Activated naive CD8-positive, alpha-beta T cell treated with anti-CD3 and anti-CD28 coated beads for 36 hours (primary cell): ENCODE results near the gene SLC7A6. TPM values are rescaled to one million over a fixed set of nuclear protein-coding genes. Genes with fewer than 3 reads are reported as not detected.

Experiments used
- DNase-seq: peaks from one replicate; pipeline ENCODE4 v3.0.0; 2021
- H3K27ac Mint-ChIP-seq: one replicate; pipeline ENCODE4 v1.8.0; 2022; ENCODE audit warnings: mild to moderate bottlenecking, moderate library complexity, mixed read lengths
- H3K27me3 Mint-ChIP-seq: one replicate; pipeline ENCODE4 v1.8.0; 2022; ENCODE audit warnings: mild to moderate bottlenecking, mixed read lengths
- H3K36me3 Mint-ChIP-seq: one replicate; pipeline ENCODE4 v1.8.0; 2021; ENCODE audit warnings: mild to moderate bottlenecking, mixed read lengths
- H3K4me1 Mint-ChIP-seq: one replicate; pipeline ENCODE4 v1.8.0; 2021; ENCODE audit warnings: mixed read lengths
- H3K4me3 Mint-ChIP-seq: one replicate; pipeline ENCODE4 v1.8.0; 2022; ENCODE audit warnings: mild to moderate bottlenecking, moderate library complexity, mixed read lengths
- H3K9me3 Mint-ChIP-seq: one replicate; pipeline ENCODE4 v1.8.0; 2022; ENCODE audit warnings: mixed read lengths
- total RNA-seq, 2 experiments: library from RNA; stranded (reverse); gene quantifications; one replicate each; pipeline ENCODE4 v1.2.3, GENCODE V29; 2021

Gene SLC7A6
- total RNA-seq, 2 experiments from 2014 or later, result 65.9 to 69.9 TPM

DNA sequence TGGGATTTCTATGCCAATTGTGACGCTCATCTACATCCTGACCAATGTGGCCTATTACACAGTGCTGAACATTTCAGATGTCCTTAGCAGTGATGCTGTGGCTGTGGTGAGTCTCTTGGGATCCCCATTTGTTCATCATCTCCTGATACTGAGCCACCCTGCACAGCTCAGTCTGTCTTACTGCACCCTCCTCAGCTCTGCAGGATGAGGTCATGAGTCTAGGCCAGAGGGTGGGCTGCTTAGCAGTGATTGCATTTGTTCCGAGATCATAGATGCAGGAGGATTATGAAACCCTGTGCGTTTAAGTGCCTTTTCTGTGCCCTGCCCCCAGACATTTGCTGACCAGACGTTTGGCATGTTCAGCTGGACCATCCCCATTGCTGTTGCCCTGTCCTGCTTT lies 26.9 kb downstream of the SLC7A6 start:
- peaks cover 1% of the 10 kb centered on the region for H3K9me3 Mint-ChIP-seq
- H3K36me3 Mint-ChIP-seq, result peaks cover 53% of the 10 kb centered on the region
- H3K4me1 Mint-ChIP-seq, result peaks cover 66% of the 10 kb centered on the region
- no peak overlapping the region for H3K4me3 Mint-ChIP-seq
- H3K27ac Mint-ChIP-seq, result peak overlapping the region; percentile 96
- DNase-seq, result no peak
- H3K27me3 Mint-ChIP-seq, result no peaks in the 10 kb centered on the region

- Mint-ChIP-seq H3K36me3 (peaks cover 48% of the 10 kb centered on the region), H3K27ac (peak overlapping the region; percentile 96), H3K9me3 (no peaks in the 10 kb centered on the region), H3K4me1 (peaks cover 54% of the 10 kb centered on the region), H3K4me3 (no peak overlapping the region), H3K27me3 (no peaks in the 10 kb centered on the region)
- no peak for DNase-seq
Observed at GRCh38 chr16:68292425-68292824, 28.1 kb downstream of the SLC7A6 start.

- no peak overlapping the region for H3K4me3 Mint-ChIP-seq
- no peaks in the 10 kb centered on the region for H3K27me3 Mint-ChIP-seq
- H3K36me3 Mint-ChIP-seq, result peaks cover 33% of the 10 kb centered on the region
- H3K27ac Mint-ChIP-seq, result peak overlapping the region; percentile 25
- DNase-seq, result no peak
- peaks cover 24% of the 10 kb centered on the region for H3K4me1 Mint-ChIP-seq
- no peaks in the 10 kb centered on the region for H3K9me3 Mint-ChIP-seq
Observed at GRCh38 chr16:68296291-68296690, 32.0 kb downstream of the SLC7A6 start.

GRCh38 chr16:68296693-68297092 lies 32.4 kb downstream of the SLC7A6 start:
- H3K36me3 Mint-ChIP-seq, result peaks cover 31% of the 10 kb centered on the region
- no peak for DNase-seq
- no peaks in the 10 kb centered on the region for H3K27me3 Mint-ChIP-seq
- H3K4me3 Mint-ChIP-seq, result no peak overlapping the region
- no peaks in the 10 kb centered on the region for H3K9me3 Mint-ChIP-seq
- H3K27ac Mint-ChIP-seq, result peak overlapping the region; percentile 25
- H3K4me1 Mint-ChIP-seq, result peaks cover 20% of the 10 kb centered on the region

DNA sequence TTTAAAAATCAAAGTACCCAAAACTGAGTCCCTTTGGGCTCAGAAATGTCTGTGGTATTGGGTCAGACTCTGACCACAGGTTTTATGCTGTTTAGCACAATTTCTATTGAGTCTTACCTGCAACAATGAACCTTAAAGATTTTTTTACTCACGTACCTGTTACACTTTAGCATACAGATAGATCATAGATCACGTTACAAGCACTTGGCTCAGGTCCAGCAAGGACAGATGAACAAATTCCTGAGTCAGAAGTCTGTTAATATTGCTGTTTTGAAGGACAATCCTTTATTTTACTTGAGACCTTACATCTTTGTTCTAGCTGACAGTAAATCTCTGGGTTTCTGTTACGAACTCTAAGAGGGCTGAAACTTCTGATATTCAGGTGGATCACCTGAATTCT lies 33.6 kb downstream of the SLC7A6 start:
- Mint-ChIP-seq H3K9me3 (no peaks in the 10 kb centered on the region), H3K4me3 (no peak overlapping the region), H3K27me3 (no peaks in the 10 kb centered on the region), H3K27ac (peak overlapping the region; percentile 46), H3K36me3 (peaks cover 31% of the 10 kb centered on the region), H3K4me1 (peaks cover 10% of the 10 kb centered on the region)
- no peak for DNase-seq

DNA sequence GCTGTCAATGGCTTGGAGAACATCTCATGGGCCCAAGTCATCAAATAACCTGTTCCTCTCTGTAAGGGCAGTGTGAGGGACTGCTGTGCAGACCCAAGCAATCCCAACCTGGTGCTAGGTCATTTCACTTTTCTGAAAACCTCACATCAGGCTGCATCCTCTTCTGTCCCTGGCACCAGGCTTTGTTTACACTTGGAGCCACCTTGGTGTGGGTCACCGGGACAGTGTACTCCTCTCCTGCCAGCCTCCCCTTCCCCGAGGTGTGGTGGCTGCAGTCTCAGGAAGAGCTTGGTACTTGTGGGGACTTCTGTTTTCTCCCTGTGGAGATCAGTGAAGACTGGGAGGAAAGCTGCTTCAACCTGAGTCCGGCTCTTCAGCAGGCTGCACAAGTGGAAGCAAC lies 34.0 kb downstream of the SLC7A6 start:
- H3K27ac Mint-ChIP-seq, result peak overlapping the region; percentile 46
- H3K4me3 Mint-ChIP-seq, result no peak overlapping the region

GRCh38 chr16:68298907-68299561 lies 34.7 kb downstream of the SLC7A6 start:
- H3K36me3 Mint-ChIP-seq, result peaks cover 35% of the 10 kb centered on the region
- DNase-seq, result no peak
- H3K4me3 Mint-ChIP-seq, result no peak overlapping the region
- peaks cover 4% of the 10 kb centered on the region for H3K4me1 Mint-ChIP-seq
- peak overlapping the region; percentile 46 for H3K27ac Mint-ChIP-seq
- H3K9me3 Mint-ChIP-seq, result no peaks in the 10 kb centered on the region
- no peaks in the 10 kb centered on the region for H3K27me3 Mint-ChIP-seq

More for the DNA sequence above, 34.0 kb downstream of the SLC7A6 start:
- Mint-ChIP-seq H3K4me1 (peaks cover 8% of the 10 kb centered on the region), H3K27me3 (no peaks in the 10 kb centered on the region), H3K9me3 (no peaks in the 10 kb centered on the region), H3K36me3 (peaks cover 32% of the 10 kb centered on the region)
- no peak for DNase-seq

GRCh38 chr16:68299571-68300453 lies 35.5 kb downstream of the SLC7A6 start:
- Mint-ChIP-seq H3K4me1 (peaks cover 4% of the 10 kb centered on the region), H3K4me3 (no peak overlapping the region), H3K27ac (peak overlapping the region; percentile 61), H3K27me3 (no peaks in the 10 kb centered on the region), H3K36me3 (peaks cover 30% of the 10 kb centered on the region), H3K9me3 (no peaks in the 10 kb centered on the region)
- no peak for DNase-seq

GRCh38 chr16:68300734-68301459 lies 36.6 kb downstream of the SLC7A6 start:
- peaks cover 4% of the 10 kb centered on the region for H3K4me1 Mint-ChIP-seq
- peaks cover 30% of the 10 kb centered on the region for H3K36me3 Mint-ChIP-seq
- no peak overlapping the region for H3K4me3 Mint-ChIP-seq
- peak overlapping the region; percentile 61 for H3K27ac Mint-ChIP-seq
- H3K9me3 Mint-ChIP-seq, result no peaks in the 10 kb centered on the region
- DNase-seq, result no peak
- no peaks in the 10 kb centered on the region for H3K27me3 Mint-ChIP-seq

- H3K4me3 Mint-ChIP-seq, result no peak overlapping the region
- no peaks in the 10 kb centered on the region for H3K27me3 Mint-ChIP-seq
- DNase-seq, result no peak
- H3K9me3 Mint-ChIP-seq, result no peaks in the 10 kb centered on the region
- peaks cover 22% of the 10 kb centered on the region for H3K36me3 Mint-ChIP-seq
- peaks cover 18% of the 10 kb centered on the region for H3K4me1 Mint-ChIP-seq
- no peak overlapping the region for H3K27ac Mint-ChIP-seq
Observed at GRCh38 chr16:68306633-68307032, 42.3 kb downstream of the SLC7A6 start.

- Mint-ChIP-seq H3K4me1 (peaks cover 41% of the 10 kb centered on the region), H3K36me3 (peaks cover 14% of the 10 kb centered on the region), H3K27ac (peak overlapping the region; percentile 95), H3K4me3 (peak overlapping the region; percentile 93), H3K27me3 (no peaks in the 10 kb centered on the region), H3K9me3 (no peaks in the 10 kb centered on the region)
- DNase-seq, result no peak
Observed at GRCh38 chr16:68309799-68310198, 45.5 kb downstream of the SLC7A6 start.

GRCh38 chr16:68310437-68310773 lies 46.1 kb downstream of the SLC7A6 start:
- DNase-seq, result no peak
- peaks cover 17% of the 10 kb centered on the region for H3K36me3 Mint-ChIP-seq
- H3K27me3 Mint-ChIP-seq, result no peaks in the 10 kb centered on the region
- H3K9me3 Mint-ChIP-seq, result no peaks in the 10 kb centered on the region
- H3K4me1 Mint-ChIP-seq, result peaks cover 41% of the 10 kb centered on the region
- peak overlapping the region; percentile 95 for H3K27ac Mint-ChIP-seq
- peak overlapping the region; percentile 93 for H3K4me3 Mint-ChIP-seq

DNA sequence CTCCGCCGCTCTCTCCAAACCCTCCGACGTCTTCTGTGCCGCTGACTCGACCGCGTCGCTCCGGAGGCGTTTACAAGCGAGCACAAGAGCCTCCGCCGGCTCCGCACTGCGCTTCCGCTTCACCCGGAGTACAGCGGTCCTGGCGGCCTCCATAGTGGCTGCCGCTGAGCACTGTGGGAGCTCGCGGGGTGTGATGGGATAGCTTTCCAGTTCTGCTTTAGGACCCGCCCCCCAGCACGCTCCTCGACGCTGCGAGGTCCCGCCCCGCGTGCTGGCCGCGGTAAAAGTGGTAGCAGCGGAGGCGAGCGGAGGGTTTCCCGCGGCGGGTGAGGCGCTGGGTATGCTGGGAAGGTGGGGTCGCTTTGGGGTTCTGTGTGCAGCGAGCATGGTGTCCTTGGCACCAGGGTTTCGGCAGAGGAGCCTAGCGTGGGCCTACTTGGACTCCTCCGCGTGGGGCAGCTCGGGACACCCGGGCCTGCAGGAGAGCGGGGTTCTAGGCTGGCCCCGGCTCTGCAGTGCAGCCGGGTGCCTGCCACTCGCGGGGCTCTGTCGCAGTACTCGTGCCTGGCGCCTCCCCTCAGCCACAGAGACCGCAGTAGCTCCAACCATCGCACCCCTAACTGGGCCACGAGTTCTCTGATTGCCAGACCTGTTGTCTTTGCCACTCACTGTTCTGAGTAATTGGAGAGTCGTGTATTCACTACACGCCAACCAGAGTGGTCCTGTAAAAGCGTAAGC lies 46.6 kb downstream of the SLC7A6 start, which contains the start of the genes PRMT7 and SLC7A6OS:
Gene PRMT7, plus strand, starts transcription at position 246 of the 738 bp plus-strand sequence. CDS start 4,961 bp downstream, outside the sequence.
Gene SLC7A6OS, minus strand, starts transcription at position 173 of the 738 bp plus-strand sequence. Its CDS starts 20 bp downstream, at position 153.
- peak within 1 kb of the TSS; percentile 95 for H3K27ac Mint-ChIP-seq
- H3K9me3 Mint-ChIP-seq, result no peaks in the 10 kb centered on the region
- DNase-seq, result peak; percentile 95
- peak within 1 kb of the TSS; percentile 93 for H3K4me3 Mint-ChIP-seq
- no peaks in the 10 kb centered on the region for H3K27me3 Mint-ChIP-seq
- H3K36me3 Mint-ChIP-seq, result peaks cover 19% of the 10 kb centered on the region
- H3K4me1 Mint-ChIP-seq, result peaks cover 41% of the 10 kb centered on the region

DNA sequence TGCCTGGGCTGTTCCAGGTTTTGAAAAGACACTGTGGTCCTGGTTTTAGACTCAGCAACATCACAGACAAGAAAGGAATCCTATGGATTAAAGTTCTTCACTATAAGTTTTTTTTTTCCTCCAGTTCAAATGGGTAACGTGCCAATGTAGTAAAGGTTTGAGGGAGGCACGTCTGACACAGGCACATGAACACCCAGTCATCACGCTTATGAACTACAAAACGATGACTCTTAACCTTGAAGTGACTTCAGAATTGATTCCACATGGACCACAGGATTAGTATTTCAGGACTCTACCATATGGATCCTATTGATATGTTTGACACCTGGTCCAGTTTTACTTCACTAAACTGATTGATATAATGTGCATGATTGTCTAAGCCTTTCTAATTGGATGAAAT lies 48.8 kb downstream of the SLC7A6 start:
- Mint-ChIP-seq H3K36me3 (peaks cover 18% of the 10 kb centered on the region), H3K4me3 (no peak overlapping the region), H3K9me3 (no peaks in the 10 kb centered on the region), H3K27me3 (no peaks in the 10 kb centered on the region), H3K4me1 (peaks cover 35% of the 10 kb centered on the region), H3K27ac (no peak overlapping the region)
- no peak for DNase-seq
